Thoracic aorta (tissue), 2 donors: ENCODE measurements around the gene RYR1. TPM values are rescaled to one million over a fixed set of nuclear protein-coding genes. Genes with fewer than 3 reads are reported as not detected.

Source experiments
- ATAC-seq: fragments of 150-250 bp; one replicate; pipeline ENCODE4 v1.8.0; 2017; ENCODE audit warnings: low read depth; ENCODE audit not compliant: insufficient number of reproducible peaks, low FRiP score
- DNase-seq: peaks from one replicate; pipeline ENCODE4 v3.0.0-alpha.2; 2020; ENCODE audit warnings: low spot score
- H3K27ac ChIP-seq, 2 donors: fragments of 200-600 bp; sonication (generic); 1 replicate in 1 of 2; 2 replicates in 1 of 2; pipeline ENCODE4 v1.5.1; 2016; ENCODE audit warnings: mild to moderate bottlenecking in 2 of 2, moderate library complexity in 2 of 2
- H3K27me3 ChIP-seq: fragments of 200-600 bp; sonication (generic); replicated peaks from 2 replicates; pipeline ENCODE4 v1.6.0; 2016; ENCODE audit warnings: mild to moderate bottlenecking; ENCODE audit not compliant: insufficient read depth
- H3K36me3 ChIP-seq: fragments of 200-600 bp; sonication (generic); one replicate; pipeline ENCODE4 v1.5.1; 2016
- H3K4me1 ChIP-seq, 2 donors: fragments of 200-600 bp; sonication (generic); 1 replicate in 1 of 2; 2 replicates in 1 of 2; pipeline versions ENCODE4 v1.5.1 to v1.6.0; 2016; ENCODE audit warnings: low read depth in 2 of 2, mild to moderate bottlenecking in 1 of 2; ENCODE audit not compliant: control insufficient read depth in 1 of 2
- H3K4me3 ChIP-seq: fragments of 200-600 bp; sonication (generic); 2 replicates; pipeline ENCODE4 v1.5.1; 2016; ENCODE audit warnings: mild to moderate bottlenecking
- H3K9me3 ChIP-seq: fragments of 200-600 bp; sonication (generic); 2 replicates; pipeline ENCODE4 v1.5.1; 2016
- total RNA-seq, 2 donors: library from RNA; depleted of rRNA; stranded (reverse); fragments of >200 nt; gene quantifications; one replicate each; pipeline versions ENCODE4 v1.1.0 to v1.2.3, GENCODE V29; 2016
- TF ChIP-seq, protein P1 (sequence below): fragments of 200-600 bp; sonication (generic); IDR thresholded peaks from one replicate; pipeline ENCODE4 v1.5.1; 2019; ENCODE audit warnings: antibody characterized with exemption

Gene RYR1
- total RNA-seq, 2 donors from 2014 or later, result 3.8 to 4.3 TPM

DNA sequence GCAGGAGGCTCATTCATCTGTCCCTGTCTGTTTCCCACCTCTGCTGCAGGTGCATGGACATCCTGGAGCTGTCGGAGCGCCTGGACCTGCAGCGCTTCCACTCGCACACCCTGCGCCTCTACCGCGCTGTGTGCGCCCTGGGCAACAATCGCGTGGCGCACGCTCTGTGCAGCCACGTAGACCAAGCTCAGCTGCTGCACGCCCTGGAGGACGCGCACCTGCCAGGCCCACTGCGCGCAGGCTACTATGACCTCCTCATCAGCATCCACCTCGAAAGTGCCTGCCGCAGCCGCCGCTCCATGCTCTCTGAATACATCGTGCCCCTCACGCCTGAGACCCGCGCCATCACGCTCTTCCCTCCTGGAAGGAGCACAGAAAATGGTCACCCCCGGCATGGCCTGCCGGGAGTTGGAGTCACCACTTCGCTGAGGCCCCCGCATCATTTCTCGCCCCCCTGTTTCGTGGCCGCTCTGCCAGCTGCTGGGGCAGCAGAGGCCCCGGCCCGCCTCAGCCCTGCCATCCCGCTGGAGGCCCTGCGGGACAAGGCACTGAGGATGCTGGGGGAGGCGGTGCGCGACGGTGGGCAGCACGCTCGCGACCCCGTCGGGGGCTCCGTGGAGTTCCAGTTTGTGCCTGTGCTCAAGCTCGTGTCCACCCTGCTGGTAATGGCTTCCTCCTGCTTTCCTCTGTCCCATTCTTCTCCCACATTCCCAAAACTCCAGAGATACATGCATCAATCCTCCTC, 52.2 kb downstream of the RYR1 start:
- Histone ChIP-seq H3K27me3 (no peaks in the 10 kb centered on the region), H3K4me3 (no peak overlapping the region), H3K9me3 (no peaks in the 10 kb centered on the region), H3K36me3 (no peaks in the 10 kb centered on the region), H3K27ac (no peak overlapping the region), H3K4me1 (no peaks in the 10 kb centered on the region)
- DNase-seq (no peak), ATAC-seq (no peak)
- TF ChIP-seq, protein P1, sequence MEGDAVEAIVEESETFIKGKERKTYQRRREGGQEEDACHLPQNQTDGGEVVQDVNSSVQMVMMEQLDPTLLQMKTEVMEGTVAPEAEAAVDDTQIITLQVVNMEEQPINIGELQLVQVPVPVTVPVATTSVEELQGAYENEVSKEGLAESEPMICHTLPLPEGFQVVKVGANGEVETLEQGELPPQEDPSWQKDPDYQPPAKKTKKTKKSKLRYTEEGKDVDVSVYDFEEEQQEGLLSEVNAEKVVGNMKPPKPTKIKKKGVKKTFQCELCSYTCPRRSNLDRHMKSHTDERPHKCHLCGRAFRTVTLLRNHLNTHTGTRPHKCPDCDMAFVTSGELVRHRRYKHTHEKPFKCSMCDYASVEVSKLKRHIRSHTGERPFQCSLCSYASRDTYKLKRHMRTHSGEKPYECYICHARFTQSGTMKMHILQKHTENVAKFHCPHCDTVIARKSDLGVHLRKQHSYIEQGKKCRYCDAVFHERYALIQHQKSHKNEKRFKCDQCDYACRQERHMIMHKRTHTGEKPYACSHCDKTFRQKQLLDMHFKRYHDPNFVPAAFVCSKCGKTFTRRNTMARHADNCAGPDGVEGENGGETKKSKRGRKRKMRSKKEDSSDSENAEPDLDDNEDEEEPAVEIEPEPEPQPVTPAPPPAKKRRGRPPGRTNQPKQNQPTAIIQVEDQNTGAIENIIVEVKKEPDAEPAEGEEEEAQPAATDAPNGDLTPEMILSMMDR, result no peak

DNA sequence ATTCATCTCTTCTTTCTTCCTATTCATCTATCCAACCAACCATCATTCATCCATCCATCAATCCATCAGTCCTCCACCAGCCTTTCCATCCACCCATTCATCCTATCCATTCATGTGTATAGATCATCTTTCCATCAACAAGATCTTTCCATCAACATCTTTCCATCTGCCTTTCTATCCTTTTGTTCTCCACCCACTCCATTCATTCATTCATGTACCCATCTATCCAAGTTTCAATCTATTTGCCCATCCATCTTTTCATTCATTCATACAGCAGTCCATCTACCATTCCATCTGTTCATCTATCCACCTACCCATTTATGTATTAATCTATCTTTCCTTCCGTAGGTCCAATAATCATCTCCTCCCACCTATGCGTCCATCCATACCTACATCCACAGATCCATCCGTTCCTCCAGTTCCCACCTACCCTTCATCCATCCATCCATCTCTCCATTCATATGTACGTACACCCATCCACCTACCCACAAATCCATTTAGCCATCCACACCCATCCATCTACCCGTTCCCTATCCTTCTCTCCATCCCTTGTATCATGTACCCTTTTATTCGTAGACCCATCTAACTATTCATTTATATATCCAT, 53.3 kb downstream of the RYR1 start:
- H3K9me3 ChIP-seq, result no peaks in the 10 kb centered on the region
- H3K27me3 ChIP-seq, result no peaks in the 10 kb centered on the region
- no peak for ATAC-seq
- H3K27ac ChIP-seq, result no peak overlapping the region
- DNase-seq, result no peak
- no peaks in the 10 kb centered on the region for H3K4me1 ChIP-seq
- no peaks in the 10 kb centered on the region for H3K36me3 ChIP-seq
- TF ChIP-seq, protein P1, result no peak
- no peak overlapping the region for H3K4me3 ChIP-seq

DNA sequence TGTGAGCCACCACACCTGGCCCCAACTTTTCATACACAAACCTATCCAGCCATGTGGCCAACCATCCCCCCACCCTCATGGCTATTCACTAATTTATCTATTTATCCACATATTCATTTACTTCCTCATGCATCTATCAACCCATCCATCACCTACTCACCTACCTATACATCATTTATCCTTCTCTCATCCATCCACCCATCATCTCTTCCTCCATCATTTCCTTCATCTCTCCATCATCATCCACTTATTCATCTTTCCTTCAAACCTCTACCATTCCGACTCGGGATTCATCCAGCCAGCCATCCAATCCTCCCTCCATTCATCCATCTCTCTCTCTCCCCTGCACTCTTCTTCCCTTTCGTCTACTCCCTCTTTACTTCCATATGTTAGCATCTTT, 54.6 kb downstream of the RYR1 start:
- Histone ChIP-seq H3K4me1 (no peaks in the 10 kb centered on the region), H3K9me3 (no peaks in the 10 kb centered on the region), H3K27ac (no peak overlapping the region), H3K27me3 (no peaks in the 10 kb centered on the region), H3K36me3 (no peaks in the 10 kb centered on the region), H3K4me3 (no peak overlapping the region)
- TF ChIP-seq, protein P1, result no peak
- ATAC-seq (no peak), DNase-seq (no peak)

DNA sequence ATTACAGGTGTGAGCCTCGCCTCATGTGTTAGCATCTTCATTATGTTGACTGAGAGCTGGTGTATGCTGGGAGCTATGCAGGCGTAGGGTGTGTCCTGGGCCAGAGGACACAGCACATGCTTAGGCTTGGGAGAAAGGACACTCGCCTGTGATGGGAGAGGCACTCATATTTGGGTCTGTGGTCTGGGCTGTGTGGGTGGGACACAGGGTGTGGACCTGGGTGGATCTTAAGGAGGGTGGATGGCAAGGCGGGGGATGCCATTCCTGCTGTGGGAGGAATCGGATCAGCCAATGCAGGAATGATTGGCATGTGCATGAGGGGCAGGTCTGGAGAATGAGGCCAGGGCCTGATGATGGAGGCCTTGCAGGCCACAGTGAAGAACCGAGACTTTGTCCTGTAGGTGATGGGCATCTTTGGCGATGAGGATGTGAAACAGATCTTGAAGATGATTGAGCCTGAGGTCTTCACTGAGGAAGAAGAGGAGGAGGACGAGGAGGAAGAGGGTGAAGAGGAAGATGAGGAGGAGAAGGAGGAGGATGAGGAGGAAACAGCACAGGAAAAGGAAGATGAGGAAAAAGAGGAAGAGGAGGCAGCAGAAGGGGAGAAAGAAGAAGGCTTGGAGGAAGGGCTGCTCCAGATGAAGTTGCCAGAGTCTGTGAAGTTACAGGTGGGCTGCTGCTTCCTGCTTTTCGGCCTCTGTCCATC, 55.4 kb downstream of the RYR1 start:
- TF ChIP-seq, protein P1, result no peak
- H3K9me3 ChIP-seq, result no peaks in the 10 kb centered on the region
- H3K36me3 ChIP-seq, result no peaks in the 10 kb centered on the region
- no peak for ATAC-seq
- no peak for DNase-seq
- no peak overlapping the region for H3K27ac ChIP-seq
- H3K4me1 ChIP-seq, result no peaks in the 10 kb centered on the region
- H3K27me3 ChIP-seq, result no peaks in the 10 kb centered on the region
- H3K4me3 ChIP-seq, result no peak overlapping the region

DNA sequence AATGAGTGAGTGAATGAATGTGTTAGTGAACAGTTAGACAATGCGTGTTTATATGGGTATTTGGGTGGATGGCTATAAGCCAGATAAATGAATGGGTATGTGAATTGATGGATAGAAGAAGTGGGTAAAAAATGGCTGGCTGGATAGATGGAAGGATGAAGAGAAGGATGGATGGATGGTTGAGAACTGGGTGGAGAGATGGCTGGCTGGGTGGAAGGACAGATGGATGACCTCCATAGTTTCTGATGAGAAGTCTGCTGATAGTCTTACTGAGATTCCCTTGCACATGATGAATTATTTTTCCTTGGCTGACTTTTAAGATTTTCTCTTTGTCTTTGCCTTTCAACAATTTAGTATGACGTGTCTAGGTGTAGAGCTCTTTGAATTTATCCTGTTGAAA, 57.4 kb downstream of the RYR1 start:
- ATAC-seq (no peak), DNase-seq (no peak)
- no peaks in the 10 kb centered on the region for H3K9me3 ChIP-seq
- no peaks in the 10 kb centered on the region for H3K36me3 ChIP-seq
- TF ChIP-seq, protein P1, result no peak
- no peaks in the 10 kb centered on the region for H3K4me1 ChIP-seq
- no peaks in the 10 kb centered on the region for H3K27me3 ChIP-seq
- no peak overlapping the region for H3K27ac ChIP-seq
- H3K4me3 ChIP-seq, result no peak overlapping the region
